ENCODE data around the gene ATP23.
A peak's percentile ranks its signal among the peaks of the same experiment; 100 is the strongest.

Gene ATP23, protein sequence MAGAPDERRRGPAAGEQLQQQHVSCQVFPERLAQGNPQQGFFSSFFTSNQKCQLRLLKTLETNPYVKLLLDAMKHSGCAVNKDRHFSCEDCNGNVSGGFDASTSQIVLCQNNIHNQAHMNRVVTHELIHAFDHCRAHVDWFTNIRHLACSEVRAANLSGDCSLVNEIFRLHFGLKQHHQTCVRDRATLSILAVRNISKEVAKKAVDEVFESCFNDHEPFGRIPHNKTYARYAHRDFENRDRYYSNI

DNA sequence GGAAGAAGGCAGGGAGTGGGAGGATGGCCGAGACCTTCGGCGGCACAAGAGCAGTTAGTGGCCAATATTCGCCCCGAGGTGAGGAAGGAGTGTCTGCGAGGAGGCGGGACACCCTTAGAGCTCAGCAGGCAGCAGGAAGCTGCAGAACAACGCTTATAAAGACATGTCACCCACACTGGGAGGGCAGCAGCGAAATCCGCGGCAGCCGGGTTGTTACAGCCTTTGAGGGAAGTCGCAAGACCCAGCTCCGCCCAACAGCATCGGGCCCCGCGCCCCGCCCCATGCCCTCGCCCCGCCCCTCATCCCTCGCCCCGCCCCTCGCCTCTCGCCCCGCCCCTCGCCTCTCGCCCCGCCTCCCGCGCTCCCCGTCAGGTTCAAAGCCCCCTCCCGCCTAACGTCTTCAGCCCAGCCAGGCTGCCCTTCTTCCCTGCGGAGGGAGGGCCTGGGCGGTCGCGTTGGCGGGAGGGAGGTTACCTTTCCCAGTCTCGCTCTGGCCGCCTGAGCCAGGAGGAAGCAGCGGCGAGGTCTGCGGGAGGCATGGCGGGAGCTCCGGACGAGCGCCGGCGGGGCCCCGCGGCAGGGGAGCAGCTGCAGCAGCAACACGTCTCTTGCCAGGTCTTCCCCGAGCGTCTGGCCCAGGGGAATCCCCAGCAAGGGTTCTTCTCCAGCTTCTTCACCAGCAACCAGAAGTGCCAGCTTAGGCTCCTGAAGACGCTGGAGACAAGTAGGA lies at the start of gene ATP23:
Gene ATP23, plus strand, starts transcription at position 403 of the 730 bp plus-strand sequence. Its CDS starts 135 bp downstream, at position 538.
- TF ChIP-seq, protein P1, sequence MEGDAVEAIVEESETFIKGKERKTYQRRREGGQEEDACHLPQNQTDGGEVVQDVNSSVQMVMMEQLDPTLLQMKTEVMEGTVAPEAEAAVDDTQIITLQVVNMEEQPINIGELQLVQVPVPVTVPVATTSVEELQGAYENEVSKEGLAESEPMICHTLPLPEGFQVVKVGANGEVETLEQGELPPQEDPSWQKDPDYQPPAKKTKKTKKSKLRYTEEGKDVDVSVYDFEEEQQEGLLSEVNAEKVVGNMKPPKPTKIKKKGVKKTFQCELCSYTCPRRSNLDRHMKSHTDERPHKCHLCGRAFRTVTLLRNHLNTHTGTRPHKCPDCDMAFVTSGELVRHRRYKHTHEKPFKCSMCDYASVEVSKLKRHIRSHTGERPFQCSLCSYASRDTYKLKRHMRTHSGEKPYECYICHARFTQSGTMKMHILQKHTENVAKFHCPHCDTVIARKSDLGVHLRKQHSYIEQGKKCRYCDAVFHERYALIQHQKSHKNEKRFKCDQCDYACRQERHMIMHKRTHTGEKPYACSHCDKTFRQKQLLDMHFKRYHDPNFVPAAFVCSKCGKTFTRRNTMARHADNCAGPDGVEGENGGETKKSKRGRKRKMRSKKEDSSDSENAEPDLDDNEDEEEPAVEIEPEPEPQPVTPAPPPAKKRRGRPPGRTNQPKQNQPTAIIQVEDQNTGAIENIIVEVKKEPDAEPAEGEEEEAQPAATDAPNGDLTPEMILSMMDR (IDR thresholded peaks at IDR 0.05; ENCODE audit: insufficient read depth, low read depth, low read length, missing control alignments) = no peak
- peak; percentile 95 for DNase-seq (ENCODE audit: low read depth)
- H3K4me3 ChIP-seq (ENCODE audit: low read depth, low read length) = peak within 1 kb of the TSS; percentile 78

DNA sequence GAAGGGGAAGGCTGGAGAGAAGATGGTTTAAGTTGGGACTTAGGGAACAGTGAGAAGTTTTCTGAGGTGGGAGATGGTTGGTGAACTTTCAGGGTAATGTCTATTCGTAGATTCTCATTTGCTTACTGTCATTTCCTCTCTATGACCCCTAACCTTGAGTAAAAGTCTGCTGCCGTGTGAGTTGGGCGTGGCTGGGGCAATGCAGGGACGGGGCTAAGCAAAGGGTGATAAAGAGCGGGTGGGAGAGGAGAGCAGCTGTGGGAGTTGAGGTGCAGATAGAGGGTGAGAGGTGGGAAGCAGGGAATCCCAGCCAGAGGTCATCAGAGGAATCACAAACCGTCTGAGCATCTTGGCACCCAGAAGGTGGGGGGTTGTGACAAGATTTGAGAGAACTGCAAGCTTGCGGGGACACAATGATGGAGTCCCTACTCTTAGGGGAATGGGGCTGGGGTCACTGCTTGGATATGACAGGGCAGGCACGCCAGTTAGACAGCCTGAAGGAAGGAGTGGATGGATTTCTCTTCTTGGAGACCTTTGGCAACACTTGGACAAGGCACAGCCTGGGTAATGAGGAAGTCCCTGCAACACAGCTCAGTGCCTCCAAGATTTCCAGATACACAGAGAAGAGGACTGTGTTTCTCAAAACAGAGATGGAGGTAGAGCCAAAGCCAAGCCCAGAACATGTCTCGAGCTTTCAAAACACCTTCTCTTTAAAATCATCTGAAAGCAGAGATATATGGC lies 49.0 kb upstream of the ATP23 start:
- DNase-seq (ENCODE audit: low read depth) = no peak
- no peak overlapping the region for H3K4me3 ChIP-seq (ENCODE audit: low read depth, low read length)
- TF ChIP-seq, protein P1 (IDR thresholded peaks at IDR 0.05; ENCODE audit: insufficient read depth, low read depth, low read length, missing control alignments) = no peak

DNA sequence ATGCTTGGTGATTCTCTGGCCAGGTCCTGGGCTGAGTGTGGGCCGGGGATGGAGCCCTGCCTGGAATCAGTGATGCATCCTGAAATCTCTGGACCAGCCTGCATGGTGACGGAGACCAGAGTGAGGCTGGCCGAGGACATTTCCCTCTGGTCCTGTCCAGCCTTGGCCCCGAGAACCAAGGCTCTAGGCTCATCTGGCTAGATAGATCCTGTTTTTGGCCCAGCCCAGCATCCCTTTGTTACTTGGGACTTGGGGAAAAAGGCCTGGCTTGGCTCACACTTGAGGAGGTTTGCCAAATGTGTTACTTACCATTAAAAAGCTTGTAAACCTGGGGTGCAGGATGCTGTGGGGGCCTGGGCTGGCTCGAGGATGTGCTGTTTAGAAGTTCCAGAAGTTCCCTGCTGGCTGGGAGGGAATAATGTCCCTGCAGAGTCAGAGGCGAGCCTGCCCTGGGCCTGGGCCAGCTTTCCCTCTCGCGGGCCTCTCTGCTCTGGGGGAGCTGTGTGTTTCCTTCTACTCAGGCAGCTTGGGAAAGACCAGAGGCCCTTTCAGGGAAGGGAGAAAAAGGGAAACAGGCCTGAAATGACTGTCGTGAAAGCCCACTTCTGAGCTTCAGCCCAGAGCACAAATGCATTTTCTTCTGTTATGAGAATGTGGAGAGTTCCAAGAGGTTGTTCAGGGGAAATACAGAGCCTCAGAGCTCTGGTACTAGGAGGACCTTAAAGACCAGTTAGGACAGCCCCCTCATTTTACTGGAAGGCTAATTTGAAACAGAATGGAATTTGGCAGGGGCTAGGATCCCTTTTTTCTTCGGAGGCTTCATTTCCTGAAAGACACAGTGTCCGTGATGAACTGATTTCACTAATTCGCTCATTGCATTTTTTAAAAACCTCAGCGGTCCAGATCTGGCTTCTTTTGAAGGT lies 47.7 kb upstream of the ATP23 start:
- TF ChIP-seq, protein P1 (IDR thresholded peaks at IDR 0.05; ENCODE audit: insufficient read depth, low read depth, low read length, missing control alignments) = no peak
- no peak overlapping the region for H3K4me3 ChIP-seq (ENCODE audit: low read depth, low read length)
- peak; percentile 21 for DNase-seq (ENCODE audit: low read depth)

DNA sequence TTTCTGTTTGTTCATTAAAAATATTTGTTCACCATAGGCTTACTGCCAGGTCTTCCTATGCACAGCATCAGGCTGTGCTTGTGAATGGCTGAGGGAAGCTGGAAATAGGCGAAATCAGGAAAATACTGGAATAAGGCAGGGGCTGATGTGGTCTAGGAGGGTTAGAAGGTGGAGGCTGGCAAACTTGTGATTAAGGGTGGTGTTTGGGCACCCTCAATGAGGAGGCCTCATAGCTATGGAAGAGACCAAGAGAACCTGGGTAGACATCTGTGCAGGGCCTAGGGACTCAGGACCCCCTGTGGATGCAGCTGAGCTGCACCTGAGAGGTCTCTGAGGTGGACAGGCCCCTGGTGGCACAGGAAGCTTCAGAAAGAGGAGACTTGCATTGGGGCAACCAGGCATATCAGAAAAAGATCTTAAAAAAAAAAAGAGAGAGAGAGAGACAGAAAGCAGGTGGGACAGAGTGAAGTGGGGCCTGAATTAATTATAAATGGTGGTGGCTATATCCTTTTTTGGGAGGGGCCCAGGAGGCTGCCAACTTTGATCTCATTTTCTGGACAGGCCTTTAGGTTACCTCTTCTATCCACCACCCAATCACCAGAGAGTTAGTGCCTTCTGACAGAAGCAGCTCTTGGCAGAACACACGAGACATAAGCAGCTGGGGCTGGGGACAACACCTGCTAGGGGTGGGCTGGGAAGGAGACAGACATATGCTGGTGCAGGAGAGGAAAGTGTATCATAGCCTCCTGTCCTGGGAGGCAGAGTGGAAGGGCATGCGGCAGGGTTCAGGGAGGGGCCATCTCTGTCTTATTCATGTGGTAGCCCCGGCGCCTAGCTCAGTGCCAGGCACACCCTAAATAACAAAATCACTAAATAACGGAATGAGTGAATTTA lies 46.7 kb upstream of the ATP23 start:
- no peak overlapping the region for H3K4me3 ChIP-seq (ENCODE audit: low read depth, low read length)
- no peak for DNase-seq (ENCODE audit: low read depth)
- TF ChIP-seq, protein P1 (IDR thresholded peaks at IDR 0.05; ENCODE audit: insufficient read depth, low read depth, low read length, missing control alignments) = no peak

DNA sequence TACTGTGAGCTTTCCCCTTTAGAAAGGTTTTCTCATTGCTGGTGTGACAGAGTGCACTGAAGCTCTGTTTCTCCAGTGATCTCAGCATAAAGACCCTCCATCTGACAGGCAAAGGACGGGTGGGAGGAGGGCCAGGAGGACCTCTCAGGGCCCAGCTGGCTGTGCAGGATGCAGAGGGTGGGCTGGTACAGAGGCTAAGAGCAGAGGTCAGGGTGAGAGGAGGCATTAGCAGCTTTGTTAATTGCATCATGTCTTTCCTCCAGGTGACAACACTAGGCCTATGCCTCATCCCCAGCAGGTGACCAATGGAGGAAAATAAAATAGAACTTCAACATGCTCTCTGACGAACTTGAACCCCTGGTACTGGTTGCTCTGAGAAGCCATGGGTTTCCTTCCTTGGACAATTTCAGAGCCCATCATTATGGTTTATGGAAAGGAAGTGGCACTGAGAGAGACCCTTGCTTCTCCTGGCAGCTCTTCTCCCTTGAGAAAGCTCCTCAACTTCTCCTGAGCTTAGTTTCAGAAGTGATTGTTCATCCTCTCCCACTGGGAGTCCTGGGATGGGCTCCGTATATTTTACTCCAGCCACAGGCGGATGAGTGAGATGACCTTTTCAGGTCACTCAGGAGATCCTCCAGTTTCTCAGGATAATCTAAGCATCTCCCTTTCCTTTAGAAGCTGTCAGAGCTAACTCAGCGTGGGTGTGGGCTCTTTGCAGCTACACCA lies 45.8 kb upstream of the ATP23 start:
- TF ChIP-seq, protein P1 (IDR thresholded peaks at IDR 0.05; ENCODE audit: insufficient read depth, low read depth, low read length, missing control alignments) = no peak
- no peak overlapping the region for H3K4me3 ChIP-seq (ENCODE audit: low read depth, low read length)
- DNase-seq (ENCODE audit: low read depth) = no peak
